ENCODE measurements around the gene TYW5.

The TYW5 gene

GRCh38 chr2:199883474-199884212 lies 71.6 kb downstream of the TYW5 start:
- DNase-seq (ENCODE audit: insufficient read length, low spot score) (no peak), FAIRE-seq (no peak)
- TF ChIP-seq POLR2A (IDR thresholded peaks at IDR 0.05; ENCODE audit: low read depth, low read length): no peak
- no peak for TF ChIP-seq TAF1 (IDR thresholded peaks at IDR 0.05; ENCODE audit: low read depth, low read length)
- no peak for TF ChIP-seq PAX5 (IDR thresholded peaks at IDR 0.05; ENCODE audit: insufficient read depth, low read length, severe bottlenecking)
- TF ChIP-seq SPI1 (IDR thresholded peaks at IDR 0.05; ENCODE audit: low read depth, low read length): no peak
- no peak for TF ChIP-seq POU2F2 (IDR thresholded peaks at IDR 0.05; ENCODE audit: low read depth, low read length)
- TF ChIP-seq POLR2AphosphoS5 (IDR thresholded peaks at IDR 0.05; ENCODE audit: low read depth, low read length): no peak

- DNase-seq (ENCODE audit: insufficient read length, low spot score): no peak
Observed at GRCh38 chr2:199882667-199883066, 72.6 kb downstream of the TYW5 start.

More at GRCh38 chr2:199882667-199883066, 72.6 kb downstream of the TYW5 start:
- no peak for FAIRE-seq
- TF ChIP-seq PAX5 (IDR thresholded peaks at IDR 0.05; ENCODE audit: insufficient read depth, low read length, severe bottlenecking) (no peak), POLR2A (IDR thresholded peaks at IDR 0.05; ENCODE audit: low read depth, low read length) (no peak), SPI1 (IDR thresholded peaks at IDR 0.05; ENCODE audit: low read depth, low read length) (no peak), POLR2AphosphoS5 (IDR thresholded peaks at IDR 0.05; ENCODE audit: low read depth, low read length) (no peak), TAF1 (IDR thresholded peaks at IDR 0.05; ENCODE audit: low read depth, low read length) (no peak), POU2F2 (IDR thresholded peaks at IDR 0.05; ENCODE audit: low read depth, low read length) (no peak)
